T-helper 22 cell (primary cell): ENCODE results near the gene RAI1.

Experiments used
- DNase-seq: peaks from one replicate; pipeline ENCODE4 v3.0.0-alpha.2; 2020; ENCODE audit warnings: low read depth

The RAI1 gene

DNA sequence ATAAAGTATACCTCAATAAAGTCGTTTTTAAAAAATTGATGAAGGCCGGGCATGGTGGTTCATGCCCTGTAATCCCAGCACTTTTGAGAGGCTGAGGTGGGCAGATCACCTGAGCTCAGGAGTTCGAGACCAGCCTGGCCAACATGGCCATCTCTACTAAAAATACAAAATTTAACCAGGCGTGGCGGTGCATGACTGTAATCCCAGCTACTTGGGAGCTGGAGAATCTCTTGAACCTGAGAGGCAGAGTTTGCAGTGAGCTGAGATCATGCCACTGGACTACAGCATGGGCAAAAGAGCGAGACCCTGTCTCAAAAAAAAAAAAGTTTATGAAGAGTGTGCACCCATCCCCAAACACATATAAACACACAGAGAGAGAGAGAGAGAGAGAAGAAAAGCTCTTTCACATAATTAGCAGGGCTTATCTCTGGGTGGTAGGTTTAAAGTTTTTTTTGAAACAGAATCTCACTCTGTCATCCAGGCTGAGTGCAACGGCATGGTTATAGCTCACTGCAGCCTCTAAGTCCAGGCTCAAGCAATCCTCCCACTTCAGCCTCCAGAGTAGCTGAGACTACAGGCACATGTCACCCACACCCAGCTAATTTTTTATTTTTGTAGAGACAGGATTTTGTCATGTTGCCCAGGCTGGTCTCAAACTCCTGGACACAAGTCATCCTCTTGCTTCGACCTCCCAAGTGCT lies 152.6 kb downstream of the RAI1 start:
- no peak for DNase-seq

- DNase-seq, result no peak
Measured at GRCh38 chr17:17834974-17835373, 153.7 kb downstream of the RAI1 start.

GRCh38 chr17:17835415-17836249 lies 154.4 kb downstream of the RAI1 start:
- DNase-seq, result no peak

- DNase-seq, result peak; percentile 89
Measured at GRCh38 chr17:17836250-17836817, 155.1 kb downstream of the RAI1 start.

GRCh38 chr17:17836818-17837379 lies 155.6 kb downstream of the RAI1 start, which contains the start of gene SREBF1:
Gene SREBF1, minus strand, starts transcription at chr17:17836986. Its CDS starts 169 bp downstream, at chr17:17836817.
- peak; percentile 38 for DNase-seq

DNA sequence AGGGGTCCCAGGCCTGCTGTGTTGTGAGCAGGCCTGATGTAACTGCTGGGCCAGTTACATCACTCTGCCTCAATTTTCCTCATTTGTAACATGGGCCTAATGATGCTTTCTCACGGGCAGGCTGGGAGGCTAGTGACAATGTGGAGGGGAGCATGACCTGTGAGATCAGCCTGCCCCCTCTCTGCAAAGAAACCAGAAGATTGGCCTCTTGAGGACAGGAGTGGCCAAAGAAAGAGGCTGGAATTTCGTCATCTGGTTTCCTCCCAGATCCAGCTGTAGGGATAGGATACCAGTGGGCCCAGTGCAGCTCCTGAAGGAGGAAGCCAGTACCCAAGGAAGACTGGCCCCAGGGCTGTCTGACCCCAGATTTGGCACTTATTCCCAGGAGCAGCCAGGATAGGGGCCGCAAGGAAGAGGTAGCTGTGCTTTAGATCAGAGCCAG lies 156.1 kb downstream of the RAI1 start:
- no peak for DNase-seq

GRCh38 chr17:17837966-17838962 lies 157.0 kb downstream of the RAI1 start:
- DNase-seq, result no peak

DNA sequence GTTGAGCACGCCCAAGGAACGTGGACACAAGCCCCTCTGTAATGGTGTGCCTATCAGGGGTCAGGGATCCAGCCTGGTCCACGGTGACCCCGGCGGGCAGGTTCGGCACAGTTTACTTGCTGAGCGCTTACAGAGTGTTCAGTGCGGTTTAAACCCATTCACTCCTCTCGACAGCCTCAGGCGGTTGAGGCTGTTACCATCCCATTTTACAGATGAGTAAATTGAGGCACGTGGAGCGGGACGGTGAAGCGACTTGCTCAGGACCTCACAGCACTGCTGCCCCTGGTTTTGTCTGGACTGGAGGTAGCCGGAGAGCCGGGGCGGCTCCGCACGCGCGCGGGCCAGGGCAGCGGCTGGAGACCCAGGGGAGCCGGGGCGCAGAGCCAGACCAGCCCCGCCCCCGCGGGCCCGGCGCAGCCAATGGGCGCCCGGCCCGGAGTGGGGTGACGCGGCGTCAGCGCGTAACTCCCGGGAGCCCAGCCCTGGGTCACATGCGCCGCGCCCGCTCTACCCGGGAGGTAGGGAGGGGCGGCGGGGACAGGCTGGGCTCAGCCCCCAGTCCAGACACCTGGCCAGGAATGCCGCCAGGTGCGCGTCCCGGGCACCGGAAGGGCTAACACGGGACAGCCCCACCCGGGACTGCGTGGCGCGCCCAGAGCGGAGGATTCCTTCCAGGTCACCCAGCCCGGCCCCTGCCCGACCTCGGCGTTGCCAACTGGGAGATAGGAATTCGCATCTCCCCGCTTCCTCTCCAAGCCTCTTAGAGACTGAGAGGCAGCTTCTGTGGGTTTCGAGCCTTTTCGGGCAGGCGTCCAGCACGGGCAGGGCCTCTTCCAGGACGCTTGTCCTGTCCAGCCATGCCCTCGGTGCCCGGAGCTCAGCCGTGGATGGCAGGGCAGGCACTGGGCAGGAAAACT lies 158.8 kb downstream of the RAI1 start:
- DNase-seq, result peak; percentile 70

DNA sequence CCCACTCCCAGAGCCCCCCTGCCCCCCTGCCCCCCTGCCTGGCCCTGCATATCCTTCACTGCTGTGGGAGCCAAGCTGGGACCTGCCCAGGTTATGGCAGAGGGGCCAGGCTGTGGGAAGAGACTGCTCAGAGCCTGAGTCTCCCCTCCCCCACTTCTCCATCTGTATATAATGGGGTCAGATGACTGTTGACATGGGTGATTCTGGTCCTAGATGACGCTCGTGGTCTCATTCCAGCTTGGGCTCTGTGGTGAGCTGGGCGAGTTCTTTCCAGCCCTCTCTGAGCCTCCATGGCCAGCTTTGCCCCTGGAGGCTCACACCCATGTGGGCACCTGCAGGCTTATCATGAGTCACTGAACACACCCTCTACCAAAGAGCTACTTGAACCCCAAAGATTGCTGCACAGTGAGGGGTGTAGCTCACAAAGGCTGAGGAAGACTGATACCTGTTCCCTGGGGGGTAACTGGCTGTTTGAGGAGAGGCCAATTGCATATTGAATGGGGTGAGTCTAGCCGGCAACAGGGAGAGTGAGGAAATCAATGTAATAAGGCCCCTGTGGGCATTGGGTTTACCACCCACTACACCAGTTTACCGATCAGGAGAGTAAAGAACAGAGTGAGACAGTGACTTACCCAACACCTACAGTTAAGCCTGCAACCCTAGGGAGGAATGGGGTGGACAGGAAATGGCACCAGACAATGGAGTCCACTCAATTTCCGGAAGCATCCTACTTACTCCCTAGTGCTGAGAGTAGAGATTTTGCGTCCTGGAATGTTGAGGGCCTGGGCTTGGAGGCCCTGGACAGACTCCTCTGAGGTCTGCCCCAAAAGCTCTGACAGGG lies 159.7 kb downstream of the RAI1 start:
- no peak for DNase-seq

DNA sequence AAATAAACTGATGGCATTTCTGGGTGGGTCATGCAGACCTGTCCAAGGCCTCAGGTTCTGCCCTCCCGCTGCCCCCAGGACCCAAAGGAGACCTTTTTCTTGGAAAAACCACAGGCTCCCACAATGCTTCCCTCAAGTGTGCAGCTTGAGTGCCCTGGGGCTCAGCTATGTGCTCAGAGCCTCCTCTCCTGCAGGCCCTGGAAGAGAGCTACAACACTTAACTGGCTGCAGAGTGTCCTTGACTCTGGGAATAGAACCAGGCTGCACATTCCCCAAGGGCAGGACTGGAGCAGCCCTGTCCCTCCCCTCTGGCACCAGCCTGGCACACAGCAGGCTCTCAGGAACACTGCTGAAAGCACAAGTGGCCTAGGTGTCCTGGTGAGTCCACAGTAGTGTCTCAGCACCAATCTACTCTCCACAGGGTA lies 160.4 kb downstream of the RAI1 start:
- no peak for DNase-seq

- no peak for DNase-seq
Measured at GRCh38 chr17:17842111-17842876, 161.0 kb downstream of the RAI1 start.

- DNase-seq, result no peak
Measured at GRCh38 chr17:17843096-17843495, 161.8 kb downstream of the RAI1 start.

DNA sequence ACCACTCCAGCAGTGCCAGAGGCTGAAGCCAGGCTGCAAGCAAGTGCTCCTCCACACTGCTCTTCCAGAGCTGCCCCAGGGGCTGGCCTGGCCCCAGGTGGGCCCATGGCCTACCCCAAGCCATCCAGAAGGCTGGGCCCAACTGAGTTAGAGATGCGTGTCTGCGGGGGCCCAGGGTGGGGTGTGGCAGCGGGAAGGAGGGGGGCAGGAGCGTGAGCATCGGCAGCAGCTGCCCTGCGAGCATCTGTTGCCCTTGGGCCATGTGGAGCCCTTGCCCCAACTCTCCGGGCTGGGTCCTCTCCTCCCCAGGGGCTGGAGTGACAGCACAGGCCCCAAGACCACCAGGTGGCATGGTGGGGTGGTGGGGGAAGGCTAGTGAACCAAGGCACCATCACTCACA lies 162.8 kb downstream of the RAI1 start:
- DNase-seq, result no peak

- no peak for DNase-seq
Measured at GRCh38 chr17:17844500-17844899, 163.2 kb downstream of the RAI1 start.

DNA sequence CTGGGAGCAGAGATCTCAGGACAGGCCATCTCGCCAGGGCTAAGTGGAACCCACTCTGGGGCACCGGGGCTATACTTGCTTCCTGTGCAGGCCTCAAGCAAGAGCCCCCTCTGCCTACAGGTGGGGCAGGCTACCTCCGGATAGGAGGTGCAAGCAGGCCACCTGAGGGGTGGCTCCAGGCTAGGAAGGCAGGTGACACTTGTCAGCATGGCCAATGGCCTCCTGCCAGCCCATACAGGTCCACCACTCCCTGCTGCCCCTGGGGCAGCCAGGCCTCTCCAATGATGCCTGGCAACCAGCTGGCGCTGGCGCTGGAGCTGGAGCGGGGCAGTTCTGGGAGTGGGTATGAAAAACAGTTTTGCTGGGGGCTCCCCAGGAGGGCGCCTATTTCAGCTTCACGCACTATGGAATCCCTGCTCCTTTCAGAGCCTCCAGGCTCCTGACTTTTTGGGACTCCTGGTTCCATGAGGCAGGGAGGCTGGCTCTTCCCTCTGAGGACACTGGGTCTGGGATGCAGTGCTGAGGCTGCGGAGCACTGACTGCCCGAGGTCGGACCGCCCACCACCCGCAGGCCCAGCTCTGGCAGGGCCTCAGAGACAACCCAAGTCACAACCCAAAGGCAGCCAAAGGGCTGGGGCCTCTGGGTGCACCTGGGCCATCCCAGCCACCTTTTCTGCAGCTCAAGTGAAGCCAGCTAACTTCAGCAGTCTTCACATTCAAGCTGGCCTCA lies 164.0 kb downstream of the RAI1 start:
- DNase-seq, result no peak

GRCh38 chr17:17846003-17846402 lies 164.7 kb downstream of the RAI1 start:
- DNase-seq, result no peak

DNA sequence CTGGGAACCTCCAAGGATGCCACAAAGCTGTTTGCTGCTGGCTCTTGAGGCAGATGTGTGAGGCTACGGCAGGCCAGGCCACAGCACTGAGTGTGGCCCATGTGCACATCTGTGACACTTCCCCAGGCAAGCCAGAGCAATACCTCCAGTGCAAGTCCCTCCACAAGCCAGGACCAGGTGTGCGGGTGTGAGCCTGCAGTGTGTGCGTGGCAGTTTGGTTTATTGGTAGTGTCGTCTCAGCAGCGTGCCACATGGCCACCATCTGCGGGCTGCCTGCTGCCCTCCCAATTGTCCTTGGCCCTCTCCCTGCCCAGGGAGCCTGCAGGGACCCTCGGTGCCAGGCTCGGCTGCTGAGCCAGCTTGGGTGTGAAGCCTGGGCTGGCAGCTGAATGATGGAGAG lies 165.4 kb downstream of the RAI1 start:
- no peak for DNase-seq
